ENCODE results near the gene TRPC4. TPM values are rescaled to one million over a fixed set of nuclear protein-coding genes. Genes with fewer than 3 reads are reported as not detected.

The TRPC4 gene
- total RNA-seq, 1 experiment from 2014 or later, result 0.61 TPM

GRCh38 chr13:37656247-37656940, 213.2 kb downstream of the TRPC4 start:
- Histone ChIP-seq H3K9me3 (replicated peaks) (no peaks in the 10 kb centered on the region), H3K27ac (peak overlapping the region; percentile 97), H3K4me1 (replicated peaks) (peaks cover 26% of the 10 kb centered on the region), H3K27me3 (replicated peaks) (no peaks in the 10 kb centered on the region), H3K36me3 (no peaks in the 10 kb centered on the region), H3K4me3 (no peak overlapping the region)
- peak; percentile 84 to 92 for DNase-seq (ENCODE audit: low read depth in 1 of 2, low spot score in 2 of 2)

- H3K4me1 ChIP-seq (replicated peaks), result peaks cover 21% of the 10 kb centered on the region
- H3K27me3 ChIP-seq (replicated peaks), result no peaks in the 10 kb centered on the region
- DNase-seq (ENCODE audit: low read depth in 1 of 2, low spot score in 2 of 2), result no peak
Observed at GRCh38 chr13:37652596-37652995, 217.0 kb downstream of the TRPC4 start.

GRCh38 chr13:37651891-37652290, 217.7 kb downstream of the TRPC4 start:
- no peak for DNase-seq (ENCODE audit: low read depth in 1 of 2, low spot score in 2 of 2)
- Histone ChIP-seq H3K36me3 (no peaks in the 10 kb centered on the region), H3K4me1 (replicated peaks) (peaks cover 14% of the 10 kb centered on the region), H3K4me3 (no peak overlapping the region), H3K9me3 (replicated peaks) (no peaks in the 10 kb centered on the region), H3K27ac (no peak overlapping the region), H3K27me3 (replicated peaks) (no peaks in the 10 kb centered on the region)

More at GRCh38 chr13:37652596-37652995, 217.0 kb downstream of the TRPC4 start:
- Histone ChIP-seq H3K36me3 (no peaks in the 10 kb centered on the region), H3K9me3 (replicated peaks) (no peaks in the 10 kb centered on the region), H3K27ac (no peak overlapping the region), H3K4me3 (no peak overlapping the region)

GRCh38 chr13:37648609-37649008, 221.0 kb downstream of the TRPC4 start:
- H3K27me3 ChIP-seq (replicated peaks), result no peaks in the 10 kb centered on the region
- no peak overlapping the region for H3K4me3 ChIP-seq
- H3K27ac ChIP-seq, result no peak overlapping the region
- H3K9me3 ChIP-seq (replicated peaks), result no peaks in the 10 kb centered on the region
- no peaks in the 10 kb centered on the region for H3K36me3 ChIP-seq
- no peak for DNase-seq (ENCODE audit: low read depth in 1 of 2, low spot score in 2 of 2)
- H3K4me1 ChIP-seq (replicated peaks), result no peaks in the 10 kb centered on the region

- Histone ChIP-seq H3K27ac (no peak overlapping the region), H3K4me1 (replicated peaks) (no peaks in the 10 kb centered on the region), H3K4me3 (no peak overlapping the region), H3K9me3 (replicated peaks) (no peaks in the 10 kb centered on the region), H3K36me3 (no peaks in the 10 kb centered on the region), H3K27me3 (replicated peaks) (no peaks in the 10 kb centered on the region)
- DNase-seq (ENCODE audit: low read depth in 1 of 2, low spot score in 2 of 2), result no peak
Observed at GRCh38 chr13:37647031-37647650, 222.4 kb downstream of the TRPC4 start.

GRCh38 chr13:37646531-37646930, 223.0 kb downstream of the TRPC4 start:
- Histone ChIP-seq H3K36me3 (no peaks in the 10 kb centered on the region), H3K27ac (no peak overlapping the region), H3K4me3 (no peak overlapping the region), H3K27me3 (replicated peaks) (no peaks in the 10 kb centered on the region), H3K9me3 (replicated peaks) (no peaks in the 10 kb centered on the region), H3K4me1 (replicated peaks) (no peaks in the 10 kb centered on the region)
- DNase-seq (ENCODE audit: low read depth in 1 of 2, low spot score in 2 of 2), result no peak

- Histone ChIP-seq H3K4me1 (replicated peaks) (no peaks in the 10 kb centered on the region), H3K36me3 (no peaks in the 10 kb centered on the region), H3K27ac (no peak overlapping the region), H3K27me3 (replicated peaks) (no peaks in the 10 kb centered on the region), H3K9me3 (replicated peaks) (no peaks in the 10 kb centered on the region), H3K4me3 (no peak overlapping the region)
- no peak for DNase-seq (ENCODE audit: low read depth in 1 of 2, low spot score in 2 of 2)
Observed at GRCh38 chr13:37645181-37645740, 224.3 kb downstream of the TRPC4 start.

GRCh38 chr13:37641391-37641790, 228.2 kb downstream of the TRPC4 start:
- no peaks in the 10 kb centered on the region for H3K9me3 ChIP-seq (replicated peaks)
- no peaks in the 10 kb centered on the region for H3K36me3 ChIP-seq
- no peaks in the 10 kb centered on the region for H3K27me3 ChIP-seq (replicated peaks)
- H3K4me1 ChIP-seq (replicated peaks), result no peaks in the 10 kb centered on the region
- DNase-seq (ENCODE audit: low read depth in 1 of 2, low spot score in 2 of 2), result no peak
- H3K4me3 ChIP-seq, result no peak overlapping the region
- H3K27ac ChIP-seq, result no peak overlapping the region

GRCh38 chr13:37640499-37640898, 229.1 kb downstream of the TRPC4 start:
- peak in 1 of 2 experiments; percentile 24 for DNase-seq (ENCODE audit: low read depth in 1 of 2, low spot score in 2 of 2)
- H3K4me3 ChIP-seq, result no peak overlapping the region
- H3K9me3 ChIP-seq (replicated peaks), result no peaks in the 10 kb centered on the region
- H3K27ac ChIP-seq, result no peak overlapping the region
- H3K27me3 ChIP-seq (replicated peaks), result no peaks in the 10 kb centered on the region
- no peaks in the 10 kb centered on the region for H3K4me1 ChIP-seq (replicated peaks)
- no peaks in the 10 kb centered on the region for H3K36me3 ChIP-seq

- no peaks in the 10 kb centered on the region for H3K36me3 ChIP-seq
- DNase-seq (ENCODE audit: low read depth in 1 of 2, low spot score in 2 of 2), result no peak
- H3K27ac ChIP-seq, result no peak overlapping the region
- H3K9me3 ChIP-seq (replicated peaks), result no peaks in the 10 kb centered on the region
- H3K27me3 ChIP-seq (replicated peaks), result no peaks in the 10 kb centered on the region
- no peak overlapping the region for H3K4me3 ChIP-seq
- no peaks in the 10 kb centered on the region for H3K4me1 ChIP-seq (replicated peaks)
Observed at GRCh38 chr13:37636701-37637100, 232.9 kb downstream of the TRPC4 start.

- Histone ChIP-seq H3K9me3 (replicated peaks) (no peaks in the 10 kb centered on the region), H3K27me3 (replicated peaks) (no peaks in the 10 kb centered on the region), H3K36me3 (no peaks in the 10 kb centered on the region), H3K4me1 (replicated peaks) (no peaks in the 10 kb centered on the region), H3K27ac (no peak overlapping the region), H3K4me3 (no peak overlapping the region)
- DNase-seq (ENCODE audit: low read depth in 1 of 2, low spot score in 2 of 2), result no peak
Observed at GRCh38 chr13:37632294-37632693, 237.3 kb downstream of the TRPC4 start.

GRCh38 chr13:37627428-37627827, 242.1 kb downstream of the TRPC4 start:
- no peaks in the 10 kb centered on the region for H3K9me3 ChIP-seq (replicated peaks)
- no peaks in the 10 kb centered on the region for H3K36me3 ChIP-seq
- no peak overlapping the region for H3K27ac ChIP-seq
- no peaks in the 10 kb centered on the region for H3K4me1 ChIP-seq (replicated peaks)
- H3K27me3 ChIP-seq (replicated peaks), result no peaks in the 10 kb centered on the region
- no peak overlapping the region for H3K4me3 ChIP-seq
- no peak for DNase-seq (ENCODE audit: low read depth in 1 of 2, low spot score in 2 of 2)

- Histone ChIP-seq H3K27ac (no peak overlapping the region), H3K4me3 (no peak overlapping the region), H3K36me3 (no peaks in the 10 kb centered on the region), H3K27me3 (replicated peaks) (no peaks in the 10 kb centered on the region), H3K4me1 (replicated peaks) (peaks cover 25% of the 10 kb centered on the region), H3K9me3 (replicated peaks) (no peaks in the 10 kb centered on the region)
- DNase-seq (ENCODE audit: low read depth in 1 of 2, low spot score in 2 of 2), result no peak
Observed at GRCh38 chr13:37621811-37622361, 247.7 kb downstream of the TRPC4 start.

- Histone ChIP-seq H3K9me3 (replicated peaks) (no peaks in the 10 kb centered on the region), H3K36me3 (no peaks in the 10 kb centered on the region), H3K4me3 (no peak overlapping the region), H3K4me1 (replicated peaks) (peaks cover 47% of the 10 kb centered on the region), H3K27ac (peak overlapping the region; percentile 99), H3K27me3 (replicated peaks) (no peaks in the 10 kb centered on the region)
- peak in 1 of 2 experiments; percentile 64 for DNase-seq (ENCODE audit: low read depth in 1 of 2, low spot score in 2 of 2)
Observed at GRCh38 chr13:37618554-37618953, 251.0 kb downstream of the TRPC4 start.
